ENCODE data around the gene CCER1. TPM values are rescaled to one million over a fixed set of nuclear protein-coding genes. Genes with fewer than 3 reads are reported as not detected.

CCER1 gene
- polyA plus RNA-seq, 1 of the 3 experiments (the other 2 are of a cell fraction), result not detected

GRCh38 chr12:90920222-90920621 is 34.8 kb downstream of the CCER1 start:
- H3K9me3 ChIP-seq, result no peaks in the 10 kb centered on the region
- H3K4me1 ChIP-seq (ENCODE audit: control insufficient read depth in 1 of 2, insufficient read depth in 2 of 2, low read depth in 1 of 2, low read length in 1 of 2), result peaks cover 0 to 6% of the 10 kb centered on the region in 2 experiments; a peak in 2 of 4 replicates
- H3K36me3 ChIP-seq (replicated peaks in 1 of 2; ENCODE audit: control insufficient read depth in 1 of 2, insufficient read depth in 2 of 2, low read length in 1 of 2), result no peaks in the 10 kb centered on the region
- no peak overlapping the region for H3K27ac ChIP-seq (ENCODE audit: low read depth in 2 of 2, low read length in 1 of 2)
- no peak for DNase-seq
- WGBS (ENCODE audit: low lambda C conversion rate), result 96% methylated on average over 1 of the region's 1 CpG
- no peak overlapping the region for H3K4me3 ChIP-seq (ENCODE audit: low read depth in 2 of 2, low read length in 1 of 2)
- H3K9ac ChIP-seq, result no peak overlapping the region
- TF ChIP-seq NRF1 (IDR thresholded peaks at IDR 0.05; ENCODE audit: low read depth, low read length), result no peak
- CTCF ChIA-PET, result interaction anchor here (0.6 to 2.2 kb wide), 2 partner anchors 11 to 21 kb away, joined by 3 to 9 read pairs; no protein-coding TSS in a partner anchor
- H3K4me2 ChIP-seq, result no peak overlapping the region
- H3K79me2 ChIP-seq (ENCODE audit: insufficient read depth), result no peaks in the 10 kb centered on the region
- peaks cover 13% of the 10 kb centered on the region for H3F3A ChIP-seq (replicated peaks; ENCODE audit: insufficient read depth)
- POLR2A ChIA-PET, result no interaction called here
- H3K9me2 ChIP-seq, result no peaks in the 10 kb centered on the region
- no peaks in the 10 kb centered on the region for H3K27me3 ChIP-seq (ENCODE audit: insufficient read depth)
- no peaks in the 10 kb centered on the region for H4K20me1 ChIP-seq (ENCODE audit: insufficient read depth)
- no peak overlapping the region for H2AFZ ChIP-seq (ENCODE audit: low read depth)

- 51% methylated on average over 2 of the region's 2 CpGs for WGBS (ENCODE audit: low lambda C conversion rate)
- DNase-seq, result no peak
- no peak overlapping the region for H3K4me2 ChIP-seq
- H3F3A ChIP-seq (replicated peaks; ENCODE audit: insufficient read depth), result peaks cover 13% of the 10 kb centered on the region
- no peak overlapping the region for H3K4me3 ChIP-seq (ENCODE audit: low read depth in 2 of 2, low read length in 1 of 2)
- H3K9me3 ChIP-seq, result no peaks in the 10 kb centered on the region
- no peak for TF ChIP-seq NFIC (IDR thresholded peaks at IDR 0.05; ENCODE audit: borderline replicate concordance)
- no peak for TF ChIP-seq FOXJ3 (CRISPR knock-in tag; IDR thresholded peaks at IDR 0.05)
- no peak for TF ChIP-seq GABPA (IDR thresholded peaks at IDR 0.05; ENCODE audit: low read depth)
- TF ChIP-seq TAF1 (IDR thresholded peaks at IDR 0.05; ENCODE audit: borderline replicate concordance, low read depth, low read length), result no peak
- TF ChIP-seq RCOR1 (IDR thresholded peaks at IDR 0.05; ENCODE audit: low read length), result no peak
- TF ChIP-seq USF1 (IDR thresholded peaks at IDR 0.05; ENCODE audit: borderline replicate concordance, low read depth), result no peak
- TF ChIP-seq IRF3 (IDR thresholded peaks at IDR 0.05; ENCODE audit: low read depth, low read length), result no peak
- no peak for TF ChIP-seq MXI1 (IDR thresholded peaks at IDR 0.05; ENCODE audit: low read depth, low read length)
- no peak for TF ChIP-seq SMC3 (IDR thresholded peaks at IDR 0.05; ENCODE audit: low read depth, low read length)
- no peak for TF ChIP-seq FOSL2 (IDR thresholded peaks at IDR 0.05; ENCODE audit: borderline replicate concordance, low read depth)
- TF ChIP-seq GATA2 (CRISPR knock-in tag; IDR thresholded peaks at IDR 0.05), result no peak
- TF ChIP-seq MAX (IDR thresholded peaks at IDR 0.05; ENCODE audit: low read depth), result no peak
- no peak for TF ChIP-seq JUND (IDR thresholded peaks at IDR 0.05)
- ChIA-PET CTCF (interaction anchor here (1.1 kb wide), 1 partner anchor 1374 kb away, joined by 3 read pairs; no protein-coding TSS in a partner anchor), POLR2A (no interaction called here)
- H3K36me3 ChIP-seq (replicated peaks in 1 of 2; ENCODE audit: control insufficient read depth in 1 of 2, insufficient read depth in 2 of 2, low read length in 1 of 2), result no peaks in the 10 kb centered on the region
- peaks cover 0 to 6% of the 10 kb centered on the region in 2 experiments; a peak in 1 of 4 replicates for H3K4me1 ChIP-seq (ENCODE audit: control insufficient read depth in 1 of 2, insufficient read depth in 2 of 2, low read depth in 1 of 2, low read length in 1 of 2)
- H4K20me1 ChIP-seq (ENCODE audit: insufficient read depth), result no peaks in the 10 kb centered on the region
- no peak overlapping the region for H2AFZ ChIP-seq (ENCODE audit: low read depth)
- no peak overlapping the region for H3K27ac ChIP-seq (ENCODE audit: low read depth in 2 of 2, low read length in 1 of 2)
- no peak overlapping the region for H3K9ac ChIP-seq
- no peaks in the 10 kb centered on the region for H3K79me2 ChIP-seq (ENCODE audit: insufficient read depth)
- H3K9me2 ChIP-seq, result no peaks in the 10 kb centered on the region
- H3K27me3 ChIP-seq (ENCODE audit: insufficient read depth), result no peaks in the 10 kb centered on the region
These were observed 37.5 kb downstream of the CCER1 start for GRCh38 chr12:90917431-90917830.

Measured in SK-N-SH (cell line).